ENCODE measurements around the gene SLC30A2. TPM values are rescaled to one million over a fixed set of nuclear protein-coding genes. Genes with fewer than 3 reads are reported as not detected.

Gene SLC30A2
- total and polyA plus RNA-seq, 4 donors, result under 0.01 to 0.12 (median 0.05) TPM; not detected in 1

GRCh38 chr1:26020941-26021646 lies 24.8 kb downstream of the SLC30A2 start:
- Histone ChIP-seq H3K4me3 (ENCODE audit: low read depth in 1 of 3, low read length in 3 of 3) (no peak overlapping the region), H3K9ac (ENCODE audit: low read depth in 1 of 2, low read length in 2 of 2) (no peak overlapping the region), H3K4me1 (ENCODE audit: control insufficient read depth in 4 of 4, insufficient read depth in 4 of 4, low read length in 3 of 4) (peaks cover 0 to 5% (median 0%) of the 10 kb centered on the region in 4 donors), H3K27ac (ENCODE audit: low read depth in 1 of 2, low read length in 2 of 2) (no peak overlapping the region), H3K36me3 (ENCODE audit: control insufficient read depth in 4 of 4, insufficient read depth in 3 of 4, low read depth in 1 of 4, low read length in 3 of 4) (no peaks in the 10 kb centered on the region), H3K9me3 (ENCODE audit: control insufficient read depth in 4 of 4, low read length in 3 of 4) (no peaks in the 10 kb centered on the region), H3K27me3 (ENCODE audit: control insufficient read depth in 4 of 4, insufficient read depth in 4 of 4, low read length in 3 of 4) (no peaks in the 10 kb centered on the region)
- DNase-seq (ENCODE audit: low spot score), result no peak
- 77% methylated on average over 6 of the region's 6 CpGs for WGBS
- no peak for TF ChIP-seq FOXA2 (IDR thresholded peaks at IDR 0.05)
- TF ChIP-seq NR2F2 (IDR thresholded peaks at IDR 0.05), result no peak
- no peak for TF ChIP-seq YY1 (IDR thresholded peaks at IDR 0.05)
- no peak for TF ChIP-seq GABPA (IDR thresholded peaks at IDR 0.05 in 1 of 2, conservative IDR thresholded peaks at IDR 0.05 in 1 of 2)
- no peak for TF ChIP-seq HNF4G (IDR thresholded peaks at IDR 0.05)
- no peak for TF ChIP-seq JUND (IDR thresholded peaks at IDR 0.05)
- no peak for TF ChIP-seq HNF4A (conservative IDR thresholded peaks at IDR 0.05)
- TF ChIP-seq SP1 (IDR thresholded peaks at IDR 0.05), result no peak
- TF ChIP-seq ATF3 (IDR thresholded peaks at IDR 0.05), result no peak
- TF ChIP-seq CTCF (IDR thresholded peaks at IDR 0.05; ENCODE audit: low read depth, low read length, missing input control), result no peak
- no peak for TF ChIP-seq MAX (IDR thresholded peaks at IDR 0.05)
- TF ChIP-seq RXRA (IDR thresholded peaks at IDR 0.05), result no peak
- no peak for TF ChIP-seq TAF1 (conservative IDR thresholded peaks at IDR 0.05)
- TF ChIP-seq ZBTB33 (IDR thresholded peaks at IDR 0.05), result no peak
- no peak for TF ChIP-seq EGR1 (IDR thresholded peaks at IDR 0.05; ENCODE audit: low read depth in 2 of 2)
- no peak for TF ChIP-seq REST (IDR thresholded peaks at IDR 0.05)
- TF ChIP-seq FOXA1 (IDR thresholded peaks at IDR 0.05), result no peak
- no peak for TF ChIP-seq RAD21 (IDR thresholded peaks at IDR 0.05)
